Left kidney (tissue), 2 donors: ENCODE measurements around the gene NRL. TPM values are rescaled to one million over a fixed set of nuclear protein-coding genes. Genes with fewer than 3 reads are reported as not detected.

Experiments
- DNase-seq: peaks from one replicate; pipeline ENCODE4 v3.0.0-alpha.2; 2013
- polyA plus RNA-seq: library from polyadenylated mRNA; unstranded; fragments of 120-200 nt; gene quantifications from one replicate; pipeline ENCODE4 v1.2.1, GENCODE V29; 2013; ENCODE audit not compliant: insufficient read length

Gene NRL
- polyA plus RNA-seq, 1 donor: 2.6 TPM

DNA sequence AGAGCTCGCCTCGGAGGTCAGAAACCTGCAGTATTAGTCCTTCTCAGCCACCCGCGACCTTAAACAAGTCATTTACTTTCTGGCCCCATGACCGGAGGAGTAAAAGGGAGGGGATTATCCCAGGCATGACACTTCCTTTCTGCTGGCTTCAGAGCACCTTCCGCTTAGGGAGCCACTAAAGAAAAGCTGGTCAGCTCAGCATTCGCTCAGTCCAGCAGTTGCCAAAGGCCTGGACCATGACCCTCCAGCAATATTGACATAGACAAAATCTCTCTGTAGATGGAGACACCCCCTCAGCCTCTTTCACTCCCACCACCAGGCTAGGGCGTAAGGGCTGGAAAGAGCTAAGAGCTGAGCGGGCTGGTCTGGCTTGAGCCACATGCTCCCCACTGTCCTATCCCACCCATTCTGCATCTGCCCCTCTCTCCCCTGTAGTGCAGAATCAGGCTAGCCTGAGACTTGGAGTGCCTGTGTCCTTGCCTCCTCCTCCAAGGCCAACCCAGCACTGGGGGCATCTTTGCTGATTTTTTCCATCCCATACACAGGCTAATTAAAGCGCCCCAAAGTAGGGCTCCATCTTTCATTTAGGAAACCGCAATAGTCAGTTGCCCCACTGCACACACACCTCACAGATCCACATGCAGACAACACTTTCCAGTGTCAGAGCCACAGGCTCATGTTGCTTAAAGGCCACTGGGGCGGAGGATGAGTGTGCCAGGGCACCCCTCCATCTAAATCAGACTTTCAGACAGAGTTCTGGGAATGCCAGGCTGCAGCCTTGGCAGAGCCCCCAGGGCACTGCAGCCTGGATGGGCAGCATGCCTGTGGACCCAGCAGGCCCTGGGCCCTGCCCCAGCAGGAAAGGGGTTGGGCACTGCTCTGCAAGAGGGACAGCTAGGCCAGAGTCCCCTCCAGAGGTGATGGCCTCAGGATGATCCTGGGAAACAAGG, 47.3 kb downstream of the NRL start:
- no peak for DNase-seq

DNA sequence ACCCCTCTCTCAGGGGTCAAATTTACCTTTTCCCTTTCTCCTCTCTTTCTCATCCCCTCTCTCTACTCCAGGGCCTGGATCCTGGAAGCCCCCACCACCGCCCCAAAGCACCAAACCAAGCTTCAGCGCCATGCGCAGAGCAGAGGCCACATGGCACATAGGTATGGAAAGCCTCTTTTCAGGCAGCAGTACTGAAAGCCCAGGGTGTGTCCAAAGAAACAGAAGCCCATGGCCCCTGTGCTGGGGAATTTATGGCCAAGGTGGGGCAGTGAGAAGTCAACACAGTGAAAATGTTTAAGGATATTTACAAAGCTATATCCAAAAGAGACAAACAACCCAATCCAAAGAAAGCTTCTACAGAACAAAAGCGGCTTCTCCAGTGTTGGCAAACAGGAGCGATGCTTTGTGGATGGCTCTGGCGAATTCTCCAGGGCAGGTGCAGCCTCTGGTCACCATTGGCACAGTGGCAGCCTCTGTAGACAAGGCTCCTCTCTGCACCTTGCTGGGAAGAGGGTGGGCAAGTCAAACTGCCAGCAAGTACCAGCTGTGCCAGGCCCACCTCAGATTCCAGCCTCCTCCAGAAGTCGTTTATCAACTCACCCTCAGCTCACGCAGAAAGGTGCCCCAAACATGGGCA, 48.1 kb downstream of the NRL start:
- no peak for DNase-seq

DNA sequence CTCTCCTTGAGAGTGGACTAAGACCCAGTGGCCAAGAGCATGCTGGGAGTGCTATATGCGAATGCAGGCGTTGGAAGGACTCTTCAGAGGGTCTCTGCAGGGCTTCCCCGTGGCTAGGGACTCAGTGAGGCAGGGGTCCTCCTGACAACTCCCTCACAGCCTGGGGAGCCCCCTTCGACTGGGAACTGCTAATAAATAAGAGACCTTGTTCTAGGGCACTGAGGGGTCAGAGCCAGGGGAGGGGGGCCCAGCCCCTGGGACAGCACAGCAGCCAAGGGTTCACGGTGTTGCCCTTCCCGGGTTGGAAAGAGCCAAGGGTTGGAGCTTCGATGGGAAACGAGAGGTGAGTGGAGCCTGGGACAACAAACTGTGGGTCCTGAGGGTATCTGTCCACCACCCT, 49.3 kb downstream of the NRL start:
- DNase-seq: no peak

DNA sequence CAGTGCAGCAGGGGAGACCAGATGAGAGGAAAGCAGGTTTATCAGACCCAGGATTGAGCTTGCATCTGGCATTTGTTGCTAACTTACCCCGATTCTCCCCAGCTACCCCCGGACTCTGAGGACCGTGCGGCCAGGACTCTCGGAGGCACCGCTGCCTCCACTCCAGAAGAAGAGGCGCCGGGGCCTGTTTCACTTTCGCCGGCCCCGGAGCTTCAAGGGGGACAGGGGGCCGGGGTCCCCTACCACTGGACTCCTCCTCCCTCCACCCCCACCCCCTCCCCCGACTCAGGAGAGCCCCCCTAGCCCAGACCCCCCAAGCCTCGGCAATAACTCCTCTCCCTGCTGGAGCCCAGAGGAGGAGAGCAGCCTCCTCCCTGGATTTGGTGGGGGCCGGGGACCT, 49.9 kb downstream of the NRL start:
- DNase-seq: no peak

DNA sequence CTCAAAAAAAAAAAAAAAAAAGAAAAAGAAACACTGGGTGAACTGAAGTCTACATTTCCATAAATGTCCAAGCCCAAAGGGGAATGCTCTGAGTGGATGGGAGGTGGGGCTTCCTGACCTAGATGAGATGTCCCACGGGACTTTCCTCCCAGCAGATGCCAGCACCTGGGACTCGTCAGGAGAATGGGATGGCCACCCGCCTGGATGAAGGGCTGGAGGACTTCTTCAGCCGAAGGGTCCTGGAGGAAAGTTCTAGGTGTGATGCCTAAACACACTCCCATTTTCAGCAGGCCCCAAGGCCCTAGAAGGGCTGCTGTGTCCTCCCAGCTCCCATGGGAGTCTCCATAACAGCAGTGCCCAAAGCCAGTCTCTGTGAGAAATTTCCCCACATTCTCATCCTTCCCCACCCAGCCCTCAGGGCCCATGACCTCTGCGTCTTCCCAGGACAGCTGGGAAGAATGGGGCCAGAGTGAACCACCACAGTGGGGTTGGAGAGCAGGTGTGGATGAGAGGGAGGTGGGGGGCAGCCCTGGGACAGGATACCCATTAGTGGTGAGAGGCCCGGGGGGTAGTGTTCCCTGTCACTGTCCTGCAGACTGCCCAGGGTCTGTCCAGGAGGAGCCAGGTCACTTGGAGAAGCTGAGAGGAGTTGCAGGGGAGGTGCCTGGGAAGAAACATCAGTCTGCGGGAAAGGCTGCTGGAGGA, 50.5 kb downstream of the NRL start:
- no peak for DNase-seq

DNA sequence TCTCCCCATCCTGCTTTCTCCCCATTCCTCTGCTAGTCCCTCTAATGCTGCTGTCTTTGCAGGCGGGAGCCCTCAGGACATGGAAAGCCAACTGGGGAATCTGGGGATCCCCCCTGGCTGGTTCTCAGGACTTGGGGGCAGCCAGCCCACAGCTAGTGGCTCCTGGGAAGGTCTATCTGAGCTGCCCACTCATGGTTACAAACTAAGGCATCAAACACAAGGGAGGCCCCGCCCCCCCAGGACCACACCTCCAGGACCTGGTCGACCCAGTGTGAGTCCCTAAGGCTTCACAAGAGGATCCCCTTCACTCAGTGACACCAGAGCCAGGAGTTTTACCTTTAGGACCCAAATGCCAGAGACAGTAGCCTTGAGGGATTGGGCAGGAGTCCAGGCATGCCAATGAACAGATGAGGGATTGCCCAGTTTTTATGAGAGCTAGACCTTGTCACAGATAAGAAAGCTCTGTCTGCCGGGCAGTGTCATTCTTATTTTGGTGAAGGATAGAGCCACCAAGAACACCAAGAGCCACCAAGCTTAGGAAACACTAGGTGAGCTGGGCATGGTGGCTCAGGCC, 51.4 kb downstream of the NRL start:
- no peak for DNase-seq

DNA sequence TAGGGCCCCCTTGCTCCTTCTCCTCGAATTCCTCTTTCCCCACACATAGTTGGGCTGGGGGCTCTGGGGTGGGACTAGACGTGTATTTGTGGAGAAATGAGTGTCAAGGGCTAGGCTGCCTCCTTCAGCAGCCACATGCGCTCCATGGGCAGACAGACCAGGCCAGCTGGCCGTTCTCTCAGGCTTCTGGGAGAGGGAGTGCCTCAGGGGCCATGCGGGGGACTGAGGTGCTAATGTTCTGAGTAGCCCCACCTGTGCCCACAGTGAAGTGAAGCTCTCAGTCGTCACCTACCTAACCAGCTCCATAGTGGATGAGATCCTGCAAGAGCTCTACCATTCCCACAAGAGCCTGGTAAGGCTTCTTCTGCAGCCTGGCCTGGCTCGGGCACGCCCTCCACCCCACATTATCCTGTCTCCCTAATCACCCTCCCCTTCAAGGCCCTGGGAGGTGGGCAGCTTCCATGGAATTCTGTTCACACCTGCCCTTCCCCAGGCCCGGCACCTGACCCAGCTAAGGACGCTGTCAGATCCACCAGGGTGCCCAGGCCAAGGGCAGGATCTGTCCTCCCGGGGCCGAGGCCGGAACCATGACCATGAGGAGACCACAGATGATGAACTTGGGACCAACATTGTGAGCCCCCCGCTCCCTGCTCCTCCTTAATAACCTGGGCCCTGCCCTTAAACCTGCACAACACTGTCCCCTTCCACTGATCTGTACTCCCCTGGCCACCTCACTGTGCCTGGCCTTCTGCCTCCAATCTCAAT, 52.4 kb downstream of the NRL start:
- no peak for DNase-seq

DNA sequence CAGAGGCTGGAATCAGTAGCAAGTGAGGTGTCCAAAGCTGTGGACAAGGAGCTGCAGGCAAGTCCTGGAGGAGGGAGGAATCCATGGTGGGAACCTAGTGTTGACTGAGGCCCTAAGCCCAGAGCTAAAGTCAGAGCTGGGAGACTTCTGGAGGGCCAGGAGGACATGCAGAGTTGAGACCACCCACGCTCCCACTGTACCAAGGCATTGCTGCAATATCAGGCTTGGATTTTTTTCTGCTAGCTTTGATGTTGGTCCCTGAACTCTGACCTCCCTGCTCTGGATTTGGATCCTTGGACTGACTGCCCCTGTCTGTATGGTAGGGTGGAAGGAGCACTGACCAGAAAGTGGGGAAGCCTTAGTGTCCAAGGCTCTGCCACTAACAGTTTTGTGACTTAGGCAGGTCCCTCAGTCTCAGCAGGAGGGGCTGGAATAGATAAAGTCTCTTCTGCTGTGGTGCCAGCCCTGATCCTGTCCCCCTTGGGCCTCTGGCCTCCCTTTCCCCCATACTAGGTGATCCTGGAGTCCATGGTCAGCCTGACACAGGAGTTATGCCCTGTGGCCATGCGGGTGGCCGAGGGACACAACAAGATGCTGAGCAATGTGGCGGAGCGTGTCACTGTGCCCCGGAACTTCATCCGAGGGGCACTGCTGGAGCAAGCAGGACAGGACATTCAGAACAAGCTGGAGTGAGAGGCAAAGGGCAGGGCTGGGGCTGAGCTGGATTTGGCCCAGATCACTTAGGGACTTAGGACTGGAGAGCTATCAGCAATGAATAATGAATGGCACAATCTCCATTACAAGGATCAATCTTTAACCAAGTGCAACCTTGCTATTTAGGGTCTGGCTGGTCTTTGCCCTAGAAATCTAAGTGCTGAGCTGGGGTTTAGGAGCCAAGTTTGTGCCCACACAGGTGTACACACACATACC, 53.5 kb downstream of the NRL start:
- DNase-seq: no peak

DNA sequence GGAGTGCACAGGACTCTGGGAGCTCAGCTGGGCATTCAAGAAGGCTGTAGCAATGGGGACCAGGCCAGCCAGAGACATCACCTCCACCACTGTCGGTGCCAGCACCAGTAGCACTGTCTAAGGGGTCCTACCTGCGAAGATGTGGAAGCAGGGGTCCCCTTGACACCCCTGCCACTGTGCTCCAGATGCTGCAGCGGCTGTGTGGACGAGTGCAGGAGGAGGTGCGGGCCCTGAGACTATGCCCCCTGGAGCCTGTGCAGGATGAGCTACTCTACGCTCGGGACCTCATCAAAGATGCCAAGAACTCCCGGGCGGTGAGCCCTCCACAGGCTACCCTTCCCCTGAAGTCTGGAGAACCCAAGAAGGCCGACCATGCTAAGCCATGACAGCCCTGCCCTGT, 54.3 kb downstream of the NRL start:
- DNase-seq: no peak

DNA sequence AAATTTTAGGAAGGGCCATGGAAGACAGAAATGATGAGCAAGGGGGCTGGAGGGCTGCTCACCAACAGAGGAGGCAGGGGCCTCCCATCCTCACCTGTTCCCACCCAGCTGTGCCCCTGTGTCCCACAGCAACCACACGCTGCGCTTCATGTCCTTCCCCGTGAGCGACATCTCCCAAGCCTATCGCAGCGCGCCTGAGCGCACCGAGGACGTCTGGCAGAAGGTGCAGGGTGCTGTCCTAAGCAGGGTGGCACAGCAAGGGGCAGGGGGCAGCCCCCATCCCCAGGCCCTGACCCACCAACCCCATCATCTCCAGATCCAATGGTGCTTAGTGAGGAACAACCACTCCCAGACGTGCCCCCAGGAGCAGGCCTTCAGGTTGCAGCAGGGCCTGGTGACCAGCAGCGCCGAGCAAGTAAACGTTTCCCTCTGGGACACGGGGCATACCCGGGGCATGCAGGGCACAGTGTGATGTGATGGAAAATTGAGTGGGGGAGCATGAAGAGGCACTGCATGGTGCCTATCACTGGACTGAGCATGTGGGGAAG, 54.8 kb downstream of the NRL start:
- no peak for DNase-seq

DNA sequence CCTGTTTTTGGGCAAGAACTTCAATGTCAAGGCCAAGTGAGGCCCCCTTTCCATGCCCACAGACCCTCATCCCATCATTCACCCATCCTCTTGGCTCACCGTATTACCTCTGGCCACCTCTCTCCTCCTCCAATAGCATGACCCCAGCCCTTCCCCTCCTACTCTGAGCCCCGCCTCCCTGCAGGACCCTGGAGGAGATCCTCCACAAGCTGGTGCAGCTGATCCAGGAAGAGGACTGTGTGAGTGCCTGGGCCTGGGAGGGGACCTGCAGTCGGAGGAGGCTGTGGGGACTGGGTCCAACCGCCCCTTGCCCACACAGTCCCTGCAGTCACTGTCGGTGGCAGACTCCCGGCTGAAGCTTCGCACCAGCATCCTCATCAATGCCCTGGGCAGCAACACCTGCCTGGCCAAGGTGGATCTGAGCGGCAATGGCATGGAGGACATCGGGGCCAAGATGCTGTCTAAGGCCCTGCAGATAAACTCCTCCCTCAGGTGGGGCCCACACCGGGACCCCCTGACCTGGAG, 55.7 kb downstream of the NRL start:
- no peak for DNase-seq

DNA sequence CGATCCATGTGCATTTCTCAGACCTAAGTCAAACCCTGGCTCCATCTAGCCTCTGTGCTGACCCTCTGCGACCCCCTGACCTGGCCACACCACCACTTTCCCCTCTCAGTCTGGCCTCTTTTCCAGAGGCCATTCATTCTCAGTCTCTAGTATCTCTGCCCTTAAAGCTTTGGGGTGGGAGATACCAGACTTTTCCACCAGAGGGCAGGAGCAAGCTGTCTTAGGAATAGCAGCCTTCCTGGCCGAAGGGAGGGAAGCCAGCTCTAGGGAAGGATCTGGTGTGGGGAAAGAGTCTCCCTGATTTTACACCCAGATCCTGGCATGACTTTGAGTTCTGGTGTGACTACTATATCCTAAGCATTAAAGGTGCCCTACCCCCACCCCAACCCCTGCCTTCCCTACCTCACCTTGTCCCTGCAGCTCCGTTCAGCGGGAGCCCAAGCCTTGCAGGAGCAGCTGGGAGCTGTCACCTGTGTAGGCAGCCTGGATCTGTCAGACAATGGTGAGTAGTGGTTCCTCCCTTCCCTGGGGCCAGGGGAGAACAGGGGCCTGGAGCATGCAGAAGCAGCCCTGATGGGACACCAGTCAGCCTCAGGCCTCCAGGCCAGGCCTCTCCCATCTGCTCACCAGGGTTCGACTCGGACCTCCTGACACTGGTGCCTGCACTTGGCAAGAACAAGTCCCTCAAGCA, 56.3 kb downstream of the NRL start:
- DNase-seq: peak; percentile 90

DNA sequence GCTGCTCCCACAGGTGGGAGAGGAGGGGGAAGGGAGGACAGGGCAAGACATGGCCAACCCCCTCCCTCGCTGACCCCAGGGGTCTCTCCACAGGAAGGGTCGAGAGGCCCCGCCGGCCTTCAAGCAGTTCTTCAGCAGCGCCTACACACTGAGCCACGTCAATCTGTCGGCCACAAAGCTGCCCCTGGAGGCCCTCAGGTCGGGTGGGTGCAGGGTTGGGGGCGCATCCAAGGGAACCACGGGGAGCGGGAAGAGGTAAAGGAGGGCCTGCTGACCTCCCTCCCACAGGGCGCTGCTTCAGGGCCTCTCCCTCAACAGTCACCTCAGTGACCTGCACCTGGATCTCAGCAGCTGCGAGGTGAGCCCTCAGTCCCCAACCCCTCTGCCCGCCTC, 56.9 kb downstream of the NRL start:
- DNase-seq: no peak

DNA sequence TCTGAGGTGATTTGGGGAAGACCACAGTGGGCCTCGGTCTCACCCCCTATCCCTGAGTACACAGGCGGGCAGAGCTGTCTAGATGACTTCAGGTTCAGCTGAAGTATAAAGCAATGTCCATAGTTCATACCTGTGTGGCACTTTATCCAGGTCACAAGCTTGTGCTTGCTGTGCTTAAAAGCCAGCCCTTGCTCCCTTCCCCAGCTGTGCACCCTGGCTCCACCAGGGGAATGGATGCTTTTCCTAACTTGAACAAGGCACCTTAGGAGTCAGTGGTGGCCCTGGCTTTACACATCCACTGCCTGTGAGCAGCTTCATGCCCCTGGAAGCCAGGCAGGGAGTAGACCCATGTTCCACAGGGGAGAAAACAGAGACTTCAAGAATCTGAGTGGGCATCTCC, 57.5 kb downstream of the NRL start:
- no peak for DNase-seq

DNA sequence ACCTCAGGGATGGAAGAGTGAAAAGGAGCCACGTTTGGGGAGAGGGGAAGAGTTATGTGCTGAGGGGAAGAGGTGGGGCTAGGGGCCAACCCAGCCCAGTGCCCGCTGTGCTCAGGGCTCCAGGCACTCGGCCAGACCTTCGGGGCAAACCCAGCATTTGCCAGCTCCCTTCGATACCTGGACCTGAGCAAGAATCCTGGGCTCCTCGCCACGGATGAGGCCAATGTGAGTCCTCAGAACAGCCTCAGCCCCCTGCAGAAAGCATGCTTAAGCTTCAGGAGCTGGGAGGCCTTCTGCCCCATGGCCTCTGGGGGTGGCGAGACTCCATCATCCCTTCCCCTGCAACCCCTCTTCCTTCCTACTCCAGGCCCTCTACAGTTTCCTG, 58.0 kb downstream of the NRL start:
- DNase-seq: no peak

DNA sequence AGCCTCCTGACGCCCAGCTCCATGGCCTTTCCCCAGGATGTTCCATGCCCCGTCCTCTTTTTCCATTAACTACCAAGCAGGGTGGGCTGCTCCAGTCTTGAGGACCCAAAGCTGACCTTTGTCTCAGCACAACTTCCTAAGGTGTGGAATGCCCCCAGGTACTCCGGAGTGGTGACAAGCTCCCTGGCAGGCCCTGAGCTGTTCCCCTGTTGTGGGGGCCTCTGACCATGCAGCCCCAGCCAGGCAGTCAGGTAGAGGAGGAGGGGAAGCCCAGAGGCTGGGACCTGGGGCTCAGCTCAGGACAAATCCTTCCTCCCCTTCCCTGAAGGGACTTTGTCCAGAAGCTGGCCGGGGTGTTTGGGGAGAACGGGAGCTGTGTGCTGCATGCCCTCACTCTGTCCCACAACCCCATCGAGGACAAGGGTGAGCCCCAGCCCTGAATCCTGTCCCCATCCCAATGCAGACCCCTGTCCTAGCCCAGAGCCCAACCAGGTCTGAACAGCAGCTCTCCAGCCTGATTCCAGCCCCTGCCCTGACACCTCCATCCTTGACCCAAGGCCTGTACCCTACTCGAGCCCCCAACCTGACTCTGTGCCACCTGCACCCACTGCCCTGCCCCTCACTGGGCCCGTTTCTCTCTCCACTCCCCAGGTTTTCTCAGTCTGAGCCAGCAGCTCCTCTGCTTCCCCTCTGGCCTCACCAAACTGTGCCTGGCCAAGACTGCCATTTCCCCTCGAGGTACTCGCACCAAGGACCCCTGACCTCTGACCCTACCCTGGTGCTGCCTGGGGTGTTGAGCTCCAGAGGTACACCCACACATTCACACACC, 58.6 kb downstream of the NRL start:
- DNase-seq: no peak

DNA sequence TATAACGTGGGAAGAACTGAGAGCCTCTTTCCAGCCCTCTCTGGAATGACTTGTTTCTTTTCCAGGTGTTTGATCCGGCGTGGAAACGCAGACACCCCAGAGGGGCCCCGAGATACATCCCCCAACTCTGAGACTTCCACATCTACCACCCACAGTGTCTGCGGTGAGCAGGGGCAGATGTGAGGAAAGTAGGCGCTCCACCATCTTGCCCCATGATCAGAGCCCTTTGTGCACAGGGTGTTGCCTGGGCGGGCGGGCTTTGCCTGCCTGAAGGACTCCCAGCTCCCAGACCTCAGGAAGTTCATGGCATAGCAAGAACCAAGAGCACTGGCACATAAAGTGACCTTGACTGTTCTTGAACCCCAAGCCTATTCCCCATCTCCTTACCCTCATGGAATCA, 60.1 kb downstream of the NRL start:
- no peak for DNase-seq

DNA sequence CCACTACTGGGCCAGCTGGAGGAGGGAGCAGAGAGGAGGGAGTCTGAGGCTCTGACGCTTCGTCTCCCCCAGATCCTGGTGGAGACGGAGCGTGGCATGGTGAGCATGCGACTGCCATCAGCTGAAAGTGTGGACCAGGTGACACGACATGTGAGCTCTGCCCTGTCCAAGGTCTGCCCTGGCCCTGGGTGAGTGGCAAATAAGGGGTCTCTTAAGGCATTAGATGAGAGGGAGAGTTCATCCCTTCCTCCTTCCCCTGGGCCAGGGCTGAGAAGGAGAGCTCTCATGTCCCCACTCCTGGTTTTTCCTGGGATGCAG, 60.5 kb downstream of the NRL start:
- no peak for DNase-seq
